HG03558 (cell line): Measurements from ENCODE around the gene RRAS.
"Not testable (repeated sequence)": the region's sequence is repeated elsewhere in the genome, so short reads cannot be mapped to it uniquely, and the experiment has no call there.

ENCODE experiments used
- ATAC-seq: cut with Tn5 transposase; IDR thresholded peaks from one replicate; pipeline ENCODE4 v1.9.1; 2021; ENCODE audit warnings: moderate number of reproducible peaks; ENCODE audit not compliant: unreplicated experiment; ENCODE audit errors: extremely low read depth

Gene RRAS

DNA sequence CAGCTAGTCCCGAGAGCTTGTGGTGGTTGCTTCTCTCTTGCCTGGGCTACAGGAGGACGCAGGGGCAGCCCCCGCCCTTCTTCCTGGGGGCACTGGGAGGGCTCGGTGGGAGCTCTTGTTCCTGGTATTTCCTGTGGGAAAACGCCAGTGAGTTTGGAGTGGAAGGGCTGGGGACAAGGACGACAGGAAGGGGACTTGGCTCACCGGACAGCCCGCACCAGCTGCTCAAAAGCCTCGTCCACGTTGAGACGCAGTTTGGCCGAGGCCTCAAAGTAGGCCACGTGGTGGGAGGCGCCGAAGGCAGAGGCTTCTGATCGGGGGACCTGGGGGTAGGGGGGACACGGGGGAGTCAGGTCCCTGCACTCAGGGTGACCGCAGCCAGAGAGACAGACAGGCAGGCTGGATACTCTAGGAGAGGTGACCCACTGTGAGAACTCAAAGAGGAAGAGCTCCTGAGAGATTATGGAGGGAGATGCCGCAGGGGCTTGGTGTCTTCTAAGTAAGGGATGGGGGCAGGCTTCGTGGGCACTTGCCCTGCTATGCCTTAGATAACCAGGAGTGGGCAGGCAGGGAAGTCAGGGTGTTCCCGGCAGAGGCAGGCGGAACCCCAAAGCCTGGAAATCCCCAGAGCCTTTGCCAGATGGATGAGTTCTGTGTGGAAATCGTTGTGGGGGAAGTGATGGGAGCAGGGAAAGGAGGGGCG, 4.3 kb downstream of the RRAS start:
- no peak for ATAC-seq

- not testable (repeated sequence) for ATAC-seq
Measured at GRCh38 chr19:49633273-49633672, 6.7 kb downstream of the RRAS start.

- ATAC-seq = no peak
Measured at GRCh38 chr19:49632576-49632975, 7.4 kb downstream of the RRAS start.

DNA sequence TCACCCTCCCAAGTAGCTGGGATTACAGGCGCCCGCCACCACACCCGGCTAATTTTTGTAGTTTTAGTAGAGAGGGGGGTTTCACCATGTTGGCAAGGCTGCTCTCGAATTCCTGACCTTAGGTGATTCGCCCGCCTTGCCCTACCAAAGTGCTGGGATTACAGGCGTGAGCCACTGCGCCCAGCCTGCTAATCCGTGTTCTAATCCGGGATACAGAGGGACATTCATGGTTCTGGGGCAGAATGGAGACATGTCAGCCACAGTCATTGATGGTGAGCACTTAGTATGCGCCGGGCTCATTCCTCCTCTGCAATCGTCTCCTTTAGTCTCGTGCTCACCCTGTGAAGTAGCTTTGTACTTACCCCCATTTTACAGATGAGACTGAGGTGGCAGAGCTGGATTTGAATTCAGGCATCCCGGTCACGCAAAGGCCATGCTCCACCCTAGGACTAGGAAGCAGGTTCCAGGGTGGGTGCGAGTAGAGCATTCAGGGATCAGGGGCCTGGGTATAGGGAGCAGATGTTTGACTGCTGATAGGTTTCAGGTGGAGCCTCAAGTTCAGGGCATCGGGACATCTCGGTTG, 8.2 kb downstream of the RRAS start:
- ATAC-seq = no peak

DNA sequence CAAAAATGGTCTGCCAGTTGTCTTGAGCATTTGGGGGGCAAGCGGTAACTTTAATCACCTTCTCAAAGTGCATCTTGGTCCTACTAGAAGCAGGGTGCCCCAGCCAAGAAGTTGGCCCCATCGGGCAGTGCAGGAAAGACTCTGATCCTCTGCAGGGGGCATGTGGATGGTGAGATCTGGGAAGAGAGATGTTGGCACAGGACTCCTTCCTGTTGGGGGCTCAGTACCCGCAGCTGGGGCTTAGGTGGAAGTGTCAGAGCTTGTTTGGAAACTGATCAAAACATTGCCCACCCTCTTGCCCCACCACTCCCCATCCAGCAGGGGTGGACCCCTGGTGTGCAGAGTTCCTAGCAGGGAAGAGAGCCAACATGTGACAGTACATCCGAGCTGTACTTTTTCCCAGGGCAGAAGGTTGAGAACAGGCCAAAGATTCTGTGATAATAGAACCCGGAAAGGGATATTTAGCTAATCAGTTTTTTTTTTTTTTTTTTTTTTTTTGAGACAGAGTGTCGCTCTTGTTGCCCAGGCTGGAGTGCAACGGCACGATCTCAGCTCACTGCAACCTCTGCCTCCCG, 8.8 kb downstream of the RRAS start:
- ATAC-seq = no peak

GRCh38 chr19:49629659-49630058, 10.3 kb downstream of the RRAS start:
- no peak for ATAC-seq

- no peak for ATAC-seq
Measured at GRCh38 chr19:49626226-49626625, 13.7 kb downstream of the RRAS start.

- no peak for ATAC-seq
Measured at GRCh38 chr19:49624967-49625910, 14.7 kb downstream of the RRAS start.

- ATAC-seq = not testable (repeated sequence)
Measured at GRCh38 chr19:49617860-49618259, 22.1 kb downstream of the RRAS start.

- ATAC-seq = no peak
Measured at GRCh38 chr19:49616945-49617344, 23.0 kb downstream of the RRAS start.

- no peak for ATAC-seq
Measured at GRCh38 chr19:49616532-49616931, 23.4 kb downstream of the RRAS start.

DNA sequence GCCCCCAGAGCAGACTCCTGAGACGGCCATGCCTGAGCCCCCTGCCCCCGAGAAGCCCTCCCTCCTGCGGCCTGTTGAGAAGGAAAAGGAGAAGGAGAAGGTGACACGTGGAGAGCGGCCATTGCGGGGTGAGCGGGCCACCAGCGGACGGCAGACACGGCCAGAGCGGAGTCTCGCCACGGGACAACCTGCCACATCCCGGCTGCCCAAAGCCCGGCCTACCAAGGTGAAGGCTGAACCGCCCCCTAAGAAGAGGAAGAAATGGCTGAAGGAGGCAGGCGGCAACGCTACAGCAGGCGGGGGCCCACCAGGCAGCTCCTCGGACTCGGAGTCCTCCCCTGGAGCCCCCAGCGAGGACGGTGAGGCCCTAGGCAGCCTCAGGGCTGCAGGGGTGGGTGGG, 24.1 kb downstream of the RRAS start:
- ATAC-seq = no peak

DNA sequence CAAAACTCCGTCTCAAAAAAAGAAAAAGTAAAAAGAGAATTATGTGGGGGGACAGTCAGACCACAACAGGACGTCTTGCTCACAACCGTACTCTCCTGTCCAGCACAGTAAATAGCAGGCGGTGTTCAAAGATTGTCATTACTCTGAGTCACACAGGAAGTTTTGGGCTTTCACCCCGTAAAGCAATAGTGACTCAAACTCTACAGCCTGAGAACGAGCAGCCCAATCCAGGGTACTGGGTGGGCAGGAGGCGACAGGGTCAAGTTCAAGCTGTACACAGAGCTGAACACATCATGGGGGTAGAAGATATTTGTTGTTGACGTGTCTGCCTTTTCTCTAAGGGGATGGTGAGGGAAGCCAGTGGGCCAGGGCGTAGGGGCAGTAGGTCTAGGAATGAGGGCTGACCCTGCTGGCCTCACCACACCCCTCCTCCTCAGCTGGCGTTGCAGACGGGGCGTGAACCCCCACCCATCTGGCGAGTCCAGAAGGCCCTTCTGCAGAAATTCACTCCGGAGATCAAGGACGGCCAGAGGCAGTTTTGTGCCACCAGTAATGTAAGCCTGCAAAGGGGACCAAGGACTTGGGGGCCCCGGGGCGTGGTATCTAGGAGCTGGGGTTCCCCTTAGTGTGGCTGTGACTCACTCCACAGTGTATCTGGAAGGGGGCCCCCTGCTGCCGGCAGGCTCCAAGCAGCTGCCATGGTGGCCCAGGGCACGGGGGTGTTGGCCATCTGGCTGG, 25.7 kb downstream of the RRAS start:
- no peak for ATAC-seq

DNA sequence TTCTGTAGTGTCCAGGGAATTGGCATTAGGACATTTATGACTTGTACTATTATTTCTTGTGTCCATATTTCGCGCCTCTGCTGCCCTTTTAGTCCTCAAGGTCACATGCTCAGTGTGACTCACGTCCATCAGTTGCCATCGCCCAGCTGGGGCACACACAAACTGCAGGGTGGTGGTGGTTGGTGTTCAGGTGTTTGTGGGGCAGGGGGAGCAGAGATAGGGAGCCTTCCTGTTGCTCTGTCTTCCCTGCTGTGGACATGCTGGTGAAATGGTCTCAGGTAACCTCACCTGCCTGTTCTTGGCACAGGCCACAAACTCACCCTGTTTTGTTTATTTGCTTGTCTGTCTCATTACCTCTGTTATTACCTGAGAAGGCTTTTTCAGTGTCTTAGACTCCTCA, 26.6 kb downstream of the RRAS start:
- ATAC-seq = no peak

- no peak for ATAC-seq
Measured at GRCh38 chr19:49609499-49610092, 30.3 kb downstream of the RRAS start.

DNA sequence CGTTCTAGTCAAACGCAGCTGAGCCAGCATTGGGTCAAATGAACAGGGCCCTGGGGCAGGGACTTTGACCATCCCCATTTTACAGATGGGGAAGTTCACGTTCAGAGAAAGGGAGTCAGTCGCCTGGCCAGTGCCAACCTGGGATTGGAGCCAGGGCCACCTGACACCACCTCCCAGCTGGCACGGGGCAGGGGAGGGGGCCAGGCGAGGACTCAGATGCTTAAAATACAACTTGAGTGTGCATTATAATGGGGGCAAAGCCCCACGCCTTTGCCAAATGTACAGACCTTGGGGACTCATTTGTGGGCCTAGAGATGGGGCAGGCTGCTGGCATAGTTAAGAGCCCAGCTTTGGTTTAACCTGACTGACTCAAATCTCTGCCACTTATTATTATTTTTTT, 34.3 kb downstream of the RRAS start:
- no peak for ATAC-seq

DNA sequence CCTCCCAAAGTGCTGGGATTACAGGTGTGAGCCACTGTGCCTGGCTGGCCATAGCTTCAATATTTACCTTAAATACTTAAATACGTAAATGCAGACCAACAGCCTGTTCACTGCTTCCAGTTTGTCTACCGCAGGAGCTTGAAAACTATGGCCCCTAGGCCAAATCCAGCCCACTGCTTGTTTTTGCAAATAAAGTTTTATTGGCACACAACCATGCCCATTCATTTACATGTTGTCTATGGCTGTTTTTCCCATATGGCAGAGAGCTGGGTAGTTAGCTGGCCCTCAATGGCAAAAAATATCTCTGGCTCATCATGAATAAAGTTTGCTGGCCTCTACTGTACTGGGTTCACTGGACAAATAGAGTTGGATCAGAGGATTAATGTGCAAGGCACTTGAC, 37.1 kb downstream of the RRAS start:
- ATAC-seq = no peak

DNA sequence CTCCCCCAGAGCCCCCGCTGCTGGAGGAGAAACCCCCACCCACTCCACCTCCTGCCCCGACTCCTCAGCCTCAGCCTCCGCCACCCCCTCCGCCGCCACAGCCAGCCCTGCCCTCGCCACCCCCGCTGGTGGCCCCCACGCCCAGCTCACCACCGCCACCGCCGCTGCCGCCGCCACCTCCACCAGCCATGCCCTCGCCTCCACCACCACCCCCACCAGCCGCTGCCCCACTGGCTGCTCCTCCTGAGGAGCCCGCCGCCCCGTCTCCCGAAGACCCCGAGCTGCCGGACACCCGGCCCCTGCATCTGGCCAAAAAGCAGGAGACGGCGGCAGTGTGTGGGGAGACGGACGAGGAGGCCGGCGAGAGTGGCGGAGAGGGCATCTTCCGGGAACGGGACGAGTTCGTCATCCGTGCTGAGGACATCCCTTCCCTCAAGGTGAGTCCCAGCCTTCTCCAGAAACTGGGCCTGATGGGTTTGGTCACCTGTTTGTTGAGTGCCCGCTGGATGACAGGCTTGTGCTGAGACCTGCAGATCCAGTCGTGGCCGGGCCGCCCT, 38.4 kb downstream of the RRAS start:
- ATAC-seq = no peak
